GM19025 (cell line): ENCODE measurements around the gene TIE1.

Source experiments
- ATAC-seq: cut with Tn5 transposase; IDR thresholded peaks from one replicate; pipeline ENCODE4 v1.9.1; 2021; ENCODE audit warnings: mild to moderate bottlenecking, low read depth, moderate library complexity; ENCODE audit not compliant: unreplicated experiment

Gene TIE1

GRCh38 chr1:43309405-43310025 lies 8.7 kb downstream of the TIE1 start:
- ATAC-seq: no peak

- no peak for ATAC-seq
Observed at GRCh38 chr1:43311521-43311920, 10.7 kb downstream of the TIE1 start.

- ATAC-seq: no peak
Observed at GRCh38 chr1:43312212-43312623, 11.4 kb downstream of the TIE1 start.

- no peak for ATAC-seq
Observed at GRCh38 chr1:43312663-43313515, 12.1 kb downstream of the TIE1 start.

- ATAC-seq: no peak
Observed at GRCh38 chr1:43313771-43314170, 13.0 kb downstream of the TIE1 start.

GRCh38 chr1:43314233-43314632 lies 13.5 kb downstream of the TIE1 start:
- ATAC-seq: no peak

GRCh38 chr1:43315481-43315880 lies 14.7 kb downstream of the TIE1 start:
- ATAC-seq: no peak

GRCh38 chr1:43315963-43316737 lies 15.4 kb downstream of the TIE1 start:
- no peak for ATAC-seq

GRCh38 chr1:43316738-43317520 lies 16.1 kb downstream of the TIE1 start:
- no peak for ATAC-seq

- no peak for ATAC-seq
Observed at GRCh38 chr1:43317817-43318471, 17.2 kb downstream of the TIE1 start.

- no peak for ATAC-seq
Observed at GRCh38 chr1:43318831-43319230, 18.0 kb downstream of the TIE1 start.

GRCh38 chr1:43319288-43319687 lies 18.5 kb downstream of the TIE1 start:
- ATAC-seq: no peak

- no peak for ATAC-seq
Observed at GRCh38 chr1:43319766-43320165, 19.0 kb downstream of the TIE1 start.

GRCh38 chr1:43321331-43321891 lies 20.6 kb downstream of the TIE1 start:
- no peak for ATAC-seq

- no peak for ATAC-seq
Observed at GRCh38 chr1:43322506-43322905, 21.7 kb downstream of the TIE1 start.

GRCh38 chr1:43324810-43325209 lies 24.0 kb downstream of the TIE1 start:
- no peak for ATAC-seq

- no peak for ATAC-seq
Observed at GRCh38 chr1:43325381-43325780, 24.6 kb downstream of the TIE1 start.

- ATAC-seq: no peak
Observed at GRCh38 chr1:43327549-43328292, 26.9 kb downstream of the TIE1 start.
